GM12873 (cell line): ENCODE measurements around the gene NDUFA5.

Experiments used
- TF ChIP-seq, protein P1 (sequence below): IDR thresholded peaks from 2 replicates; pipeline ENCODE4 v1.5.1; 2012; ENCODE audit warnings: low read depth, mild to moderate bottlenecking, moderate library complexity, low read length, control low read depth; ENCODE audit not compliant: insufficient read depth; ENCODE audit errors: missing control alignments

The NDUFA5 gene

DNA sequence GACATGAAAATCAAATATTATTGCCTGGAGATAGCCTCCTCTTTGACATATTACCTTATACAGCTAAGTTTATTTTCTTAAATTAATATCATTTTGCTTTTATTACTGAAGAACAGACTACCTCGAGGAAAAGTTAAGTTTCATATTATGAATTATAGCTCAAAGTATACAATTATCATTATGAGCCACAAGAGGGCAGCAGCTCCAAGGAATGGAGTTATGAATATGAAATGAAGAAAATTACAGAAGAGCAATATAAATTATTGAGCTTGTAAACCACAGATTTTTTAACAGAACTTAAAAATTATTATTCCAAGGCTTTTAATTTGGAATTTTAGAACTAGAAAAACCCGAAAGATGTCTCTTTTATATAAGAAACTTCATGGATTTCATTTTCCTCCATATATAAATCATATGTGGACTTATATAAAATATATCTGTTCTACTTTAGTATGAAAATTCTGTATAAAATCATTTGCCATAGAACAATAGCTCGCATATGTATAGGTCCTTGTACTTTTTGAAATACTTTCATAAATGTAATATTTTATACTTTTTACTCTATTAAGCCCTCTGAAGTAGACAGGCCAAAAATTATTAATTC is 63.3 kb downstream of the NDUFA5 start:
- TF ChIP-seq, protein P1, sequence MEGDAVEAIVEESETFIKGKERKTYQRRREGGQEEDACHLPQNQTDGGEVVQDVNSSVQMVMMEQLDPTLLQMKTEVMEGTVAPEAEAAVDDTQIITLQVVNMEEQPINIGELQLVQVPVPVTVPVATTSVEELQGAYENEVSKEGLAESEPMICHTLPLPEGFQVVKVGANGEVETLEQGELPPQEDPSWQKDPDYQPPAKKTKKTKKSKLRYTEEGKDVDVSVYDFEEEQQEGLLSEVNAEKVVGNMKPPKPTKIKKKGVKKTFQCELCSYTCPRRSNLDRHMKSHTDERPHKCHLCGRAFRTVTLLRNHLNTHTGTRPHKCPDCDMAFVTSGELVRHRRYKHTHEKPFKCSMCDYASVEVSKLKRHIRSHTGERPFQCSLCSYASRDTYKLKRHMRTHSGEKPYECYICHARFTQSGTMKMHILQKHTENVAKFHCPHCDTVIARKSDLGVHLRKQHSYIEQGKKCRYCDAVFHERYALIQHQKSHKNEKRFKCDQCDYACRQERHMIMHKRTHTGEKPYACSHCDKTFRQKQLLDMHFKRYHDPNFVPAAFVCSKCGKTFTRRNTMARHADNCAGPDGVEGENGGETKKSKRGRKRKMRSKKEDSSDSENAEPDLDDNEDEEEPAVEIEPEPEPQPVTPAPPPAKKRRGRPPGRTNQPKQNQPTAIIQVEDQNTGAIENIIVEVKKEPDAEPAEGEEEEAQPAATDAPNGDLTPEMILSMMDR, result peak; percentile 40

DNA sequence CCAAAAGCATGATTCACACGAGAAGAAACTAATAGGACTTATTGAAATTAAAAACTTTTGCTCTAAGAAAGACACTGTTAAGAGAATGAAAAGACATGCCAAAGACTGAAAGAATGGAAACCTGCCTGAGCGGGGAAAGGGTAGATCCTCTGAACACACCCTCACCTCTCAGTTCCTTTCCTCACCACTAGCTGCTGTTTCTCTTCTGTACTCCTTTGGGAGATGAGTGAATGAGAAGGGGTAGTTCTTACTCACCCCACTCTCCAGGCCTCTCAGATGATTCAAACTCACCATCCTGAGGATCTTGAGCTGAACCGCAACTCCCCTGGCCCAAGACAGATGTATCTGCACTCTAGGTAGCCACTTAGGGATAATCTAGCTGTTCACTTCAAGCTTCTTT is 65.1 kb downstream of the NDUFA5 start:
- TF ChIP-seq, protein P1, result peak; percentile 38
